Stomach (tissue), 9 donors: ENCODE results near the gene PTPRE. TPM values are rescaled to one million over a fixed set of nuclear protein-coding genes. Genes with fewer than 3 reads are reported as not detected.

Experiments
- DNase-seq, 2 donors: peaks; one replicate each; pipeline versions ENCODE4 v3.0.0 to v3.0.0-alpha.2; 2013 to 2019
- H3K27ac ChIP-seq, 5 donors: fragments of 200-600 bp in 4 of 5; sonication (generic) in 4 of 5; one replicate each; pipeline ENCODE4 v1.5.1; 2013 to 2019; ENCODE audit warnings: mild to moderate bottlenecking in 1 of 5, moderate library complexity in 1 of 5
- H3K27me3 ChIP-seq, 3 donors: fragments of 200-600 bp; sonication (generic); one replicate each; pipeline ENCODE4 v1.5.1; 2017 to 2019; ENCODE audit warnings: mixed run types in 1 of 3
- H3K36me3 ChIP-seq, 4 donors: fragments of 200-600 bp; sonication (generic); 1 replicate in 3 of 4; 2 replicates in 1 of 4; pipeline ENCODE4 v1.5.1; 2016 to 2019
- H3K4me1 ChIP-seq, 4 donors: fragments of 200-600 bp; sonication (generic); one replicate each; pipeline ENCODE4 v1.5.1; 2016 to 2019
- H3K4me3 ChIP-seq, 4 donors: fragments of 200-600 bp; sonication (generic) in 3 of 4; one replicate each; pipeline ENCODE4 v1.5.1; 2016 to 2019; ENCODE audit warnings: mild to moderate bottlenecking in 1 of 4
- H3K9me3 ChIP-seq, 4 donors: fragments of 200-600 bp; sonication (generic); one replicate each; pipeline ENCODE4 v1.5.1; 2016 to 2019
- CTCF ChIP-seq, 7 experiments: fragments of 450-650 bp in 4 of 7; fragments of 200-600 bp in 3 of 7; sonication (generic) in 3 of 7; IDR thresholded peaks; one replicate each; pipeline ENCODE4 v1.5.1; 2016 to 2019; ENCODE audit warnings: antibody characterized with exemption in 7 of 7, control low read depth in 2 of 7, mild to moderate bottlenecking in 1 of 7
- EP300 ChIP-seq: sonication (generic); formaldehyde crosslinking; IDR thresholded peaks from one replicate; pipeline ENCODE4 v1.6.1; 2017; ENCODE audit warnings: antibody characterized with exemption
- POLR2A ChIP-seq, 4 donors: fragments of 450-650 bp; IDR thresholded peaks; one replicate each; pipeline ENCODE4 v1.6.1; 2016; ENCODE audit warnings: antibody characterized with exemption in 4 of 4, control low read depth in 2 of 4, mild to moderate bottlenecking in 1 of 4, moderate library complexity in 1 of 4
- POLR2AphosphoS5 ChIP-seq, 3 donors: sonication (generic); formaldehyde crosslinking; IDR thresholded peaks; one replicate each; pipeline ENCODE4 v1.6.1; 2016; ENCODE audit warnings: antibody characterized with exemption in 3 of 3
- WGBS, 5 donors: extraction: QIAGEN DNeasy Blood & Tissue Kit in 3 of 5; methylation state at CpG; one replicate each; pipeline versions ENCODE4 v1.1.5 to v1.1.7; 2013 to 2018; 5-methylcytosine and 5-hydroxymethylcytosine counted together
- intact Hi-C: fragments of 100-400 bp; cut with DNase I; formaldehyde crosslinking; loops from one replicate; pipeline ENCODE4 v1.15.1; 2023; ENCODE audit warnings: low total_unique reads
- polyA plus RNA-seq, 3 donors: library from polyadenylated mRNA; stranded (reverse); fragments of 200-250 nt; gene quantifications; one replicate each; pipeline ENCODE4 v1.2.3, GENCODE V29; 2013
- total RNA-seq, 5 donors: library from RNA; depleted of rRNA; stranded (reverse); fragments of >200 nt; gene quantifications; one replicate each; pipeline versions ENCODE4 v1.1.0 to v1.2.3, GENCODE V29; 2014 to 2016
- donor health status: healthy with polysubstance abuse.
- donor health status: Bipolar disorder and iron deficiency.
- donor health status: healthy.

PTPRE gene
- total and polyA plus RNA-seq, 8 donors: 4.0 to 26.4 (median 8.9) TPM

GRCh38 chr10:128128582-128128981 is 221.7 kb downstream of the PTPRE start:
- TF ChIP-seq EP300 (no peak), POLR2AphosphoS5 (IDR thresholded peaks at IDR 0.05) (no peak), CTCF (IDR thresholded peaks at IDR 0.05) (no peak), POLR2A (IDR thresholded peaks at IDR 0.05) (no peak)
- no peaks in the 10 kb centered on the region for H3K9me3 ChIP-seq
- peaks cover 11 to 37% (median 26%) of the 10 kb centered on the region in 4 donors for H3K4me1 ChIP-seq
- no peak overlapping the region for H3K27ac ChIP-seq
- H3K27me3 ChIP-seq: peaks cover 0 to 27% (median 22%) of the 10 kb centered on the region in 3 donors
- H3K4me3 ChIP-seq: no peak overlapping the region
- intact Hi-C loops: no loop called here
- no peak for DNase-seq
- 76 to 92% (median 82%) methylated on average over 5 to 8 of the region's 8 CpGs for WGBS, 5 donors
- H3K36me3 ChIP-seq: no peaks in the 10 kb centered on the region

GRCh38 chr10:128130051-128130450 is 223.1 kb downstream of the PTPRE start:
- Histone ChIP-seq H3K27ac (no peak overlapping the region), H3K4me3 (no peak overlapping the region), H3K9me3 (no peaks in the 10 kb centered on the region), H3K36me3 (no peaks in the 10 kb centered on the region), H3K4me1 (peaks cover 11 to 23% (median 20%) of the 10 kb centered on the region in 4 donors), H3K27me3 (peaks cover 0 to 12% (median 11%) of the 10 kb centered on the region in 3 donors)
- TF ChIP-seq EP300 (no peak), CTCF (IDR thresholded peaks at IDR 0.05) (no peak), POLR2A (IDR thresholded peaks at IDR 0.05) (no peak), POLR2AphosphoS5 (IDR thresholded peaks at IDR 0.05) (no peak)
- DNase-seq: no peak
- intact Hi-C loops: no loop called here
- 50 to 85% (median 55%) methylated on average over 1 of the region's 1 CpG for WGBS, 5 donors

Other genes starting within 250 kb of the PTPRE start
- under 1 TPM in 2 of 5 donors, not detected in 3; 0.18 to 0.43 TPM for gene FOXI2, start 169.9 kb upstream of the PTPRE start, total RNA-seq
- gene FOXI2, start 169.9 kb upstream of the PTPRE start, polyA plus RNA-seq: under 1 TPM; 0.06 to 0.15 (median 0.13) TPM
- gene CLRN3, start 14.2 kb upstream of the PTPRE start, total RNA-seq: 10 to 100 TPM in 1 of 5 donors, 1 to 10 TPM in 1, not detected in 3; 1.7 to 15.4 TPM
- under 1 TPM in 1 of 3 donors, not detected in 2; 0.25 TPM for gene CLRN3, start 14.2 kb upstream of the PTPRE start, polyA plus RNA-seq
- gene MKI67, start 219.3 kb downstream of the PTPRE start, total RNA-seq: 10 to 100 TPM in 3 of 5 donors, 1 to 10 TPM in 2; 5.9 to 60.8 (median 15.2) TPM
- 1 to 10 TPM in 2 of 3 donors, under 1 TPM in 1; 0.61 to 4.5 (median 2.3) TPM for gene MKI67, start 219.3 kb downstream of the PTPRE start, polyA plus RNA-seq